Bronchial epithelial cell (primary cell): ENCODE data around the gene PIBF1. TPM values are rescaled to one million over a fixed set of nuclear protein-coding genes. Genes with fewer than 3 reads are reported as not detected.

ENCODE experiments used
- DNase-seq: peaks from one replicate; pipeline ENCODE4 v3.0.0-alpha.2; 2010; ENCODE audit warnings: low read depth
- FAIRE-seq: peaks from 2 replicates; lab custom pipeline; 2011; peaks lifted over from hg19 to GRCh38; lab: Jason Lieb, UNC
- H3K27me3 ChIP-seq: 2 replicates; pipeline ENCODE4 v1.5.1; 2011; ENCODE audit warnings: low read length; ENCODE audit not compliant: control insufficient read depth, insufficient read depth
- H3K36me3 ChIP-seq: 2 replicates; pipeline ENCODE4 v1.5.1; 2011; ENCODE audit warnings: low read length; ENCODE audit not compliant: control insufficient read depth, insufficient read depth
- H3K4me3 ChIP-seq: 2 replicates; pipeline ENCODE4 v1.5.1; 2011; ENCODE audit warnings: mild to moderate bottlenecking, low read depth, low read length, control low read depth
- total RNA-seq: library from RNA; depleted of rRNA; stranded (reverse); fragments of >200 nt; gene quantifications from 2 replicates; pipeline ENCODE4 v1.2.1, GENCODE V29; 2014
- TF ChIP-seq, protein P1 (sequence below): IDR thresholded peaks from 2 replicates; pipeline ENCODE4 v1.5.1; 2011; ENCODE audit warnings: mild to moderate bottlenecking, moderate library complexity, low read length, control low read depth, inconsistent platforms; ENCODE audit not compliant: insufficient read depth, severe bottlenecking

The PIBF1 gene
- total RNA-seq, 1 donor from 2014 or later: 16.8 TPM

GRCh38 chr13:72973234-72973633 is 191.3 kb downstream of the PIBF1 start:
- TF ChIP-seq, protein P1, sequence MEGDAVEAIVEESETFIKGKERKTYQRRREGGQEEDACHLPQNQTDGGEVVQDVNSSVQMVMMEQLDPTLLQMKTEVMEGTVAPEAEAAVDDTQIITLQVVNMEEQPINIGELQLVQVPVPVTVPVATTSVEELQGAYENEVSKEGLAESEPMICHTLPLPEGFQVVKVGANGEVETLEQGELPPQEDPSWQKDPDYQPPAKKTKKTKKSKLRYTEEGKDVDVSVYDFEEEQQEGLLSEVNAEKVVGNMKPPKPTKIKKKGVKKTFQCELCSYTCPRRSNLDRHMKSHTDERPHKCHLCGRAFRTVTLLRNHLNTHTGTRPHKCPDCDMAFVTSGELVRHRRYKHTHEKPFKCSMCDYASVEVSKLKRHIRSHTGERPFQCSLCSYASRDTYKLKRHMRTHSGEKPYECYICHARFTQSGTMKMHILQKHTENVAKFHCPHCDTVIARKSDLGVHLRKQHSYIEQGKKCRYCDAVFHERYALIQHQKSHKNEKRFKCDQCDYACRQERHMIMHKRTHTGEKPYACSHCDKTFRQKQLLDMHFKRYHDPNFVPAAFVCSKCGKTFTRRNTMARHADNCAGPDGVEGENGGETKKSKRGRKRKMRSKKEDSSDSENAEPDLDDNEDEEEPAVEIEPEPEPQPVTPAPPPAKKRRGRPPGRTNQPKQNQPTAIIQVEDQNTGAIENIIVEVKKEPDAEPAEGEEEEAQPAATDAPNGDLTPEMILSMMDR: no peak
- no peak for DNase-seq
- Histone ChIP-seq H3K4me3 (no peak overlapping the region), H3K36me3 (no peaks in the 10 kb centered on the region), H3K27me3 (no peaks in the 10 kb centered on the region)
- no peak for FAIRE-seq

DNA sequence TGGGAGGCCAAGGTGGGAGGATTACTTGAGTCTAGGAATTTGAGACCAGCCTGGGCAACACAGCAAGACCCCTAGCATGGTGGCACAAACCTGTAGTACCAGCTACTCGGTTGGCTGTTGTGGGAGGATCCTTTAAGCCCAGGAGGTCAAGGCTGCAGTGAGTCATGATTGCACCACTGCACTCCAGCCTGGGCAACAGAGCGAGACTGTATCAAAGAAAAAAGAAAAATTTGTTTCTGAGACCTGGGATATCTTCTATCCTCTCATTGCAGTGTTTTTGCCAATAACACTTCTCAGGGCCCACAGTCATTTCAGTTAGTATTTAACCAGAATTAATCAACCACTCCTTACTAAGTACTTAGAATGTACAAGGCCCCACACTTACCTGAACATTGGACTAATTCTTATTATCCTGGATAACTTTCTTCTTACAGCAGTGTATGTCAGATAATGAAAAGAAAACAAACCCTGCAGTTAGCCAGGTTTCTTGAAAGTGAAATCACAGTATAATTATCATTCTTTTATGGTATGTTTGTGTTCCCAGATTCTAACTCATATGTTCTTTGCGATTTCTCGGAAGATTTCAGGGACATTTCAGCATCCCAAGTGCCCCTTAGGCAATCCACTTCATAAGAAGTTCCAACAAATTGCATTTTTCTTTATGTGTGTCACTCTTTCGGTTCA is 201.3 kb downstream of the PIBF1 start:
- Histone ChIP-seq H3K27me3 (no peaks in the 10 kb centered on the region), H3K4me3 (no peak overlapping the region), H3K36me3 (no peaks in the 10 kb centered on the region)
- DNase-seq: peak; percentile 42
- TF ChIP-seq, protein P1: no peak
- no peak for FAIRE-seq

- Histone ChIP-seq H3K27me3 (no peaks in the 10 kb centered on the region), H3K4me3 (no peak overlapping the region), H3K36me3 (no peaks in the 10 kb centered on the region)
- FAIRE-seq (no peak), DNase-seq (no peak)
- TF ChIP-seq, protein P1: no peak
Measured at GRCh38 chr13:72985610-72986009, 203.7 kb downstream of the PIBF1 start.

GRCh38 chr13:72986197-72986596 is 204.3 kb downstream of the PIBF1 start:
- Histone ChIP-seq H3K27me3 (no peaks in the 10 kb centered on the region), H3K36me3 (no peaks in the 10 kb centered on the region), H3K4me3 (no peak overlapping the region)
- no peak for DNase-seq
- TF ChIP-seq, protein P1: no peak
- FAIRE-seq: no peak

DNA sequence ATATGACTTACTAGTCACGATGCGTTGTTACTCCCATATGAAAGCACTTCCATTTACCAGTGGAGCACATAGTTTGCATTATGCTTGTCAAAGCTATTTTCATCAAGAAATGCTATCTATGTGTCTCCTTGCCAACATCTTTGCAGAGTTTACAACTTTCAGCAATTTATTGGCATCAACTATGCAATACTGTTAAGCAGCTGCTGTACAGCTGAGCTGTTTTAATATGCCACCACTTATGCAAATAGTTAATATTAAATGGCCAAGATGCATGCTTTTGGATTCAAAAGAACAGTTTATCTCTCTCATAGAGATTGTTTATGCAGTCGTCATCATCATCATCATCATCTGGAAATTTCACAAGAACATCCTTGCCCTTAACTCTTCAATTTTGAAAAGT is 209.0 kb downstream of the PIBF1 start:
- H3K36me3 ChIP-seq: no peaks in the 10 kb centered on the region
- FAIRE-seq (no peak), DNase-seq (no peak)
- TF ChIP-seq, protein P1: no peak
- no peak overlapping the region for H3K4me3 ChIP-seq
- no peaks in the 10 kb centered on the region for H3K27me3 ChIP-seq

DNA sequence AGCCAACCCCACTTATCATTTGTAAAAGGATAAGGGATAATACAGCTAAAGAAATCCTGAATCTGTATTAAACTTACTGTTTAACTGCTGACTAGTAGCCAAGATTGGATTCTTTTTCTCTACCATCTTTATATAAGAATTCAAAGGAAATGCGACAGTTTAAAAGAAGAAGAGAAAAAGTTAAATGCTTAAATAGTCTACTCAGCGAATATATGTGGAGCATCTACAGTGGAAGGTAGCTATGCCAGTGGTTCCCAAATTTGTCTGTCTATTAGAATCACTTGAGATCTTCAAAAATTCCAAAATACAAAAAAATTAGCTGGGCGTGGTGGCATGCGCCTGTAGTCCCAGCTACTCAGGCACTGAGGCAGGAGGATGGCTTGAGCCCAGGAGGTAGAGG is 216.1 kb downstream of the PIBF1 start:
- FAIRE-seq (no peak), DNase-seq (no peak)
- Histone ChIP-seq H3K36me3 (no peaks in the 10 kb centered on the region), H3K4me3 (no peak overlapping the region), H3K27me3 (no peaks in the 10 kb centered on the region)
- TF ChIP-seq, protein P1: no peak
